HG03095 (cell line): ENCODE data around the gene CYP3A7.
"Not testable (repeated sequence)": the region's sequence is repeated elsewhere in the genome, so short reads cannot be mapped to it uniquely, and the experiment has no call there.

Experiments used
- ATAC-seq: cut with Tn5 transposase; IDR thresholded peaks from one replicate; pipeline ENCODE4 v1.9.1; 2021; ENCODE audit warnings: moderate library complexity; ENCODE audit not compliant: unreplicated experiment

CYP3A7 gene

GRCh38 chr7:99742737-99743394 is 7.9 kb upstream of the CYP3A7 start:
- no peak for ATAC-seq

GRCh38 chr7:99741441-99741795 is 6.4 kb upstream of the CYP3A7 start:
- no peak for ATAC-seq

GRCh38 chr7:99740573-99741440 is 5.8 kb upstream of the CYP3A7 start:
- ATAC-seq = no peak

GRCh38 chr7:99739699-99740572 is 4.9 kb upstream of the CYP3A7 start:
- ATAC-seq = no peak

GRCh38 chr7:99737726-99738125 is 2.7 kb upstream of the CYP3A7 start:
- no peak for ATAC-seq

GRCh38 chr7:99736667-99737066 is 1.7 kb upstream of the CYP3A7 start:
- ATAC-seq = not testable (repeated sequence)

- no peak for ATAC-seq
Measured at GRCh38 chr7:99733448-99733847, 1.5 kb downstream of the CYP3A7 start.

- no peak for ATAC-seq
Measured at GRCh38 chr7:99733003-99733402, 2.0 kb downstream of the CYP3A7 start.

- no peak for ATAC-seq
Measured at GRCh38 chr7:99731638-99732374, 3.2 kb downstream of the CYP3A7 start.

- no peak for ATAC-seq
Measured at GRCh38 chr7:99730992-99731391, 4.0 kb downstream of the CYP3A7 start.

GRCh38 chr7:99730238-99730810 is 4.7 kb downstream of the CYP3A7 start:
- no peak for ATAC-seq

GRCh38 chr7:99729486-99730237 is 5.3 kb downstream of the CYP3A7 start:
- no peak for ATAC-seq

GRCh38 chr7:99728615-99729014 is 6.4 kb downstream of the CYP3A7 start:
- ATAC-seq = no peak

GRCh38 chr7:99723201-99723600 is 11.8 kb downstream of the CYP3A7 start:
- ATAC-seq = not testable (repeated sequence)

GRCh38 chr7:99720800-99721595 is 14.0 kb downstream of the CYP3A7 start:
- no peak for ATAC-seq

GRCh38 chr7:99719996-99720769 is 14.8 kb downstream of the CYP3A7 start:
- no peak for ATAC-seq

GRCh38 chr7:99713995-99714570 is 20.9 kb downstream of the CYP3A7 start:
- ATAC-seq = no peak
